Limb (tissue), 2 donors: ENCODE data around the gene C16orf78.

ENCODE experiments used
- DNase-seq, 2 donors: peaks; one replicate each; pipeline ENCODE4 v3.0.0-alpha.2; 2016; ENCODE audit errors: extremely low spot score in 2 of 2

Gene C16orf78, protein sequence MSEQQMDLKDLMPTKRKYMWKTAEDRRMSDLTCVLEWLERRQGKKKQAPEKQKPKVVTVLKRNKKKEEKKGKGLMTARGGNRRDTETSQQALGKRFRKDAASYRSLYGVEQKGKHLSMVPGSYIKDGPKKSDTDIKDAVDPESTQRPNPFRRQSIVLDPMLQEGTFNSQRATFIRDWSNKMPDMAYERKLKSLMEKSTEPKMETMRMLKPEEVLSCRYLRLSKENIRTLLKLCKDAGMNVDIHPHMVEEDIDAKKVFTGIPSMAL

DNA sequence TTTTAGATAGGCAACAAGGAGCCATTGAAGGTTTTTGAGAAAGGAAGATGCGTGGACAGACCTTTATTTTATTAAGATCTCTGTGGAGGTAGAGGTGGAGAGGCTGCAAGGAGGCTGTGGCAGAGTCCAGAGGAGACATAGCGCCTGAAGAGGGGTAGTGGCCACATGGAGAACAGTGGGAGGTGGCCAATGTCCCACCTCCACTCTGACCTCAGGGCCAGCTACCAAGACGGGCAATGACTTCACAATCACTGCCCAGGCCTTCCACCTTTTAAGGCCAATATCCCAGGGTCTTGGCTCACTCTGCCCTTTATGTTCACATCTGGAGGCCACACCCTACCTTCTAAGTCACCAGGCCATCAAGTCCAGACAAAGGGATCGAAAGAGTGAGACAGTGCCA, at the start of gene C16orf78:
Gene C16orf78, plus strand, starts transcription at position 301 of the 400 bp plus-strand sequence. CDS start 136 bp downstream, outside the sequence.
- DNase-seq: no peak

DNA sequence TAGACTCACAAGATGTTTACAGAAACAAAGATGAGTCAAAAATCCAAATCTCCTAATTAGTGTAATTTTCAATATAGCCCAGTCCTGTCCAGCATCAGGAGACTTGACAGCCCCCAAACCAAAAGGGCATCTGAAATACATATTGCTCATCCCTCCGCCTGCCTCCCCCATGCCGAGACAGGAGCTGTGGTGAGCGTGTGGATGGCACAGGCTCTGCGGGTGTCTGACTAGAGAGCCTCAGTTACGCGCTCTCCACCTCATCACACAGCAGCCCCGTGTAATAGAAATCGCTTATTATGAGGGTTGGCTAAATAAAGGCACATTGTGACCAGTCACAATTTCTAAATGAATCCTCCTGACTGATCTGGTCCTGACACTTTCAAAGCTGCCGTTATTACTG, 48.9 kb upstream of the C16orf78 start:
- DNase-seq: no peak

DNA sequence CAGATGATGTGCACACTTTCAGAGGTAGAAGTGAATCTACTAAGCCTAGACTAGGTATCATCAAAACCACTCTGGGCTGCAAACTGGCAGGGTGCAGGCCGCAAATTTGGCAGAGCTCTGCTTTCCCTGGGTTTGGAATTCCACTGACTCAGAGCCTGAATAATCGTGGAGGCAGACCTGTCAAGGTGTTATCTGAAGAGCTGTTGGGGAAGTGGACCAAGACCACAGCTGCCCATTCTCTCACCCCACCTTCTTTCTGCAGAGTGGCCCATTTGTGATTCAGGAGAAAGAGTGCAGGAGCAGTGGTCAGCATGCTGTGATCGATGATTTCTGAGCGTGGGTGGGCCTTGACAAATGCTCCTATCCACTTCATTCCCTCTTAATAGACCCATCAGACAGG, 46.1 kb upstream of the C16orf78 start:
- DNase-seq: no peak

DNA sequence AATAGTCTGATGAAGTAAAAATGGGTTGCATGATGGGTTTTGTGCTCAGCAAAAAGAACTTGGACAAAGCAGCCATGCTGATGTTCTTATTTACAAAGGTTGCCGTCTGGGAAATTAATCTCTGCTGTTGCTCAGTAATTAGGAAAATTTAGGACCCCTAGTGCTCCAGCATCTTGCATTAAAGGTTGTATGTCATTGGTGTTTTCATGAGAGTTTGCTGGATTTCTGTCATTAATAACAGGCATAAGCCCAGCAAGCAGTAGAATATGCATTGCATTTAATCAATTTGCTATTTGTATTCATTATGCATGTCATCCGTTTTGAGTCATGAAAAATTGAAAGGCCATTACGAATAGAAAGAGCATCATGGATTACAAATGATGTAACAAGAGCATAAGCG, 45.3 kb upstream of the C16orf78 start:
- no peak for DNase-seq

DNA sequence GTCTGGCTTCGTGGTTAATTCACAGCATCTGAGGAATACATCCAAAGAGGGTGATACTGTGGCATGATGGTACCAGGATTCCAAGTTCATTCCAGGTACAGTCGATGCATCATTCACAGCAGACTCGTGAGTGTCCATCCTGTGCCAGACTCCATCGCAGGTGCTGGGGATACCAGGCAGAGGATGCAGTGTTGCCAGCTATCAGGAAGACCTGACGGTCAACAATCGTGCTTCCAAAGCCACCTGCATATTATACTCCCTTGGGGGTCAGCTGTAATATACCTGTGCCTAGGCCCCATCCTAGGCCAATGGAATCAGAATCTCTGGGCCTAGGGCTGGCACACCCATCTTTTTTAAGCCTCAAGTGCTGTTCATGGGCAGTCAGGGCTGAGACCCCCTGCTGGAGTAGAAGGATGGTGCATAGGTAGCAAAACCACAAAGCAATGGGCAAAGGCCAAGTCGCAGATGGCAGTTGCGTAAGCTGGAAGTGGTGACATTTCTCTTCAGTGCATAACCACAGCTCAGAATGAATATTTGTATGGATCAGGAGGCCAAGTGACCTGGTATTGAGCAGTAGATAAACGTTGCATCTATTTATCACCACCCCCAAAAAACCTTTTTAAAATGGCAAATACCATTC, 42.9 kb upstream of the C16orf78 start:
- DNase-seq: no peak

DNA sequence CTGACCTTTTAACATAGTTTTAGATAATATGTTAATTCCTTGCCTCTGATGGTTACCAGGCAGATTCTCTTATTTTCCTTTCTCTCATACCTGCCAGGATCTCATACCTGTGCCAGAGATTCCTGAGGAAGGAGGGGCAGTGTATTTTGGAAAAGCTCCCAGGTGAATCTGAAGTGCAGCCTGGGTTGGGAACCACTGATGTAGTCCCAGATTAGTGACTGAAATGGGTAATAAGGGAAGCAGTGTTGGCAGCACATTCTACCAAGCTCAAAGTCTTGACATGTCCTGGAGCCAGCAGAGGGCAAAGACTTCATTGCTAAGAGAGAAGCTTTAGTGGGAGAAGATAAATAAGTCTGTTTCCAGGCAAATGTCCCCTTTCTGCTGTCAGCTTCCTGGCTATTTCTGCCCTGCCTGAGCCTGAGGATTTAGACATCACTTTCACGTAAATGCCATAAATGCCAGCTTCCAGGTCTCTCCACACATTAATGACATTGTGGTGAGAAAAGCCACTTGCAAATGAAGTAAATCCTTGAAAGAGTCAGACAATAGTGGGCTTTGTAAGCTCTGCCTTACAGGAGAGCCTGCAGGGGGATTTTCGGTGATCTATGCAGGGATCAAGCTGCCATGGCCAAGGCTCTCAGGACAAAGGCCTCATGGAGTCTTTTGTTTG, 40.9 kb upstream of the C16orf78 start:
- DNase-seq: no peak

DNA sequence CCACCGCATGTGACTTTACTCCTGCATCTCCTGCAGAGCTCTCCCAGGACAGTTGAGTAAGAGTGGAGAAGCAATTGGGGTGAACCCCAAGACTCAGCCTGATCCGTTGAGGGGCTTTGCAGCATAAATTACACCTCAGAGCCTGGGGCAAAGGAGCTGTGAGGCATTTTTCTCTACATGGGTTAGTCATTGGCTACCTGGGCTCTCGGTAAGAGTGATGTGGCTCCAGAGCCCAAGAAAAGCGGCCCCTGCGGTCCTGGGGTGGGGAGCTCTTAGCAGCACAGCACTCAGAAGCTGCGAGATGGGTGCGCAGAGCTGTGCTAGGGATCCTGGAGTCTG, 40.4 kb upstream of the C16orf78 start:
- no peak for DNase-seq

DNA sequence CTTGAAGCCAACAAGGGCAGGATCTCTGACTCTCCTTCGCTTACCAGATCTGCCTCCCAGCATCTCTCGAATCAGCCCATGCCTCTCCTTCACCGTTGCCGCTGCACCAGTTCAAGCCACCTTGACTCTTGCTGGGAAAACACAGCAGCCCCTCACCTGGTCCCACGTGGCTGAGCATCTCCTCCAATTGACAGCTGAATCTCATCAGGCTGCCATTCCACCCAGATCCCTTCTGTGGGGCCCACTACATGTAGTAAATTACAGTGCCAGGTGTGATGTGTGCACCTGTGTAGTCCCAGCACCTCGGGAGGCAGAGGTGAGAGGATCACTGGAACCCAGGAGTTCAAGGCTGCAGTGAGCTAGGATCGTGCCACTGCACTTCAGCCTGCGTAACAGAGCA, 37.8 kb upstream of the C16orf78 start:
- DNase-seq: no peak

DNA sequence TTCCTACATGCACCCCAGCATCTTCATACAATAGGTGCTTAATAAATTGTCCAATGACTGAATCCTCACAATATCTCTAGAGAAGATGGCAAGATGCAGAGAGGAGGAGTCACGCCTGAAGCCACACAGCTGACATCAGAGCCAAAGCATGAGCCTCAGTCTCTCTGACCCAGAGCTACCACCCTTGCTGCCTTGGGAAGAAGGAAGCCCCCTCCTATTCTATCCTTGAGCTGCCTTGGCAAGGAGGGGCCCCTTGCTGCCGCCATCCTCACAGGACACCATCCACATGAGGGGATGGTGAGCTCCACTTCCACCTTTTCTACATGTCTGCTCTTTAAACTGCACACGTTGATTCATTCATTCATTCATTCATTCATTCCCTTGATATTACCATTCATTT, 37.0 kb upstream of the C16orf78 start:
- DNase-seq: no peak

DNA sequence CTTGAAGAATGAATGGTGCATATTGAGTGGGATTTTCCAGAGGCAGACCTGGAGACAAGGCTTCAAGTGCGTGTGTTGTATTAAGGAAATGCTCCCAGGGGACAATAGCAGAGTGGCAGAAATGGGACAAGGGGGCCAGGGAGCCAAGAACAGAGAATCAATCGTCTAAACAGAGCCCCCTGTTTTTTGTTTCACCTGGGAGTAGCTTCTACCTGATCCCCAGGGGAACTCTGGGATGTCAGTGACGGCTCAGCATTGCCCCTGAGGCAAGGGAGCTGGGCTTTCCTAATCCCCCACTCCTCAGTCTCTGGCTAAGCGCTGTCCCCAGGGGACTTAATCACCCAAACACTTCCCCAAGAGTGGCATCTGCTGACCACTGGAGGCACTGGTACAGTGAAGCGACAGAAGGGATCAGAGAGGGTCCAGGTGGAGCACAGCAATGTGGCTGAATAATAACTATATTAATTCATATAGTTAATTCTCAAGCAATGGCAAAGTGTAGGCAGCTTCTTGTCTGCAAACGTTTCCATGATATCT, 35.7 kb upstream of the C16orf78 start:
- no peak for DNase-seq

DNA sequence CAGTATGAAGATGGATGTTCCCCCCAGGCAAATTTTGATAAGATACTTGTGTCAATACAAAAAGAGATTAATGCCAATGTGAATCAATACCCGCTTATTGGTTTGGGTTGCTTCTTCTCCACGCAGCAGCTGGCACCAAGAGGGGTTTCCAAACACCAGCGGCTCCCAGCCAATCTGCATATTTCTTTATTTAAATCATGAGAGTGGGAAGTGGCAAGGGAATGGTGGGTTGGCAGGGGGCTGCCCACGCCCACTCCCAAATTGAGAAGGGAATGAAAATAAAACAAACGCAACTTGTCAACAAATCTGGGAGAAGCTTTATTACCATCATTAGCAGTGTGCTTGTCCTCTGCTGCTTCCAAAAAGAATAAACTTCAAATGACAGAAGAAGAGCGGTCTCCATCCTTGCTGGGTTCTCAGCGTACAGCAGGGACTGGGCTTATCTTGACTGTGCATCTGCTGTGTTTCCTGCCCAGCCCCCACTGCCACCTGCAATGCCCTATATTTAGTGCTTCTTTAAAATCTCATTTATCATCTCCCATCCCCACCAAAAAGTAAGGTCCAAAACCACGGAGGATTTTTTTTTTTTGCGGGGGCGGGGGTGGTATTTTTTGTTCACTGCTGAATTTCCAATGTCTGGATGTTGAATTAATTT, 34.9 kb upstream of the C16orf78 start:
- DNase-seq: no peak

DNA sequence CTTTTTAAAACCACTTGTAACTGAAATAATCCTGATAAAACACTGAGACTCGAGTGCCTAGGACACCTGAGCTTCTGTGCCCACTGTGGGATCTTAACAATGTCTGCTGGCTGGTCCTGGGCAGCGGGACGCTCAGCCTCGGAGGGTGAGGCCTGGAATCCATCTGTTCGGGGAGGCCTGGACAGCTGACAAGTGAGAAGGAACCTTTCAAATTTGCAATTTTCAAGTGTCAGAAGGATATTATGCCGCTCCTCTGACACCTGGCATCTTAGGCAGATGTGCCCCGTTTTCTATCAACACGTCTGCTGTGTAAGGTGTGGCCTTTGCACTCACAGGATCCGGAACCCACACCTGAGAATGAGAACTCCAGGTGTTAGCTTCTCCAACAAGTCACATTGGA, 33.1 kb upstream of the C16orf78 start:
- no peak for DNase-seq

DNA sequence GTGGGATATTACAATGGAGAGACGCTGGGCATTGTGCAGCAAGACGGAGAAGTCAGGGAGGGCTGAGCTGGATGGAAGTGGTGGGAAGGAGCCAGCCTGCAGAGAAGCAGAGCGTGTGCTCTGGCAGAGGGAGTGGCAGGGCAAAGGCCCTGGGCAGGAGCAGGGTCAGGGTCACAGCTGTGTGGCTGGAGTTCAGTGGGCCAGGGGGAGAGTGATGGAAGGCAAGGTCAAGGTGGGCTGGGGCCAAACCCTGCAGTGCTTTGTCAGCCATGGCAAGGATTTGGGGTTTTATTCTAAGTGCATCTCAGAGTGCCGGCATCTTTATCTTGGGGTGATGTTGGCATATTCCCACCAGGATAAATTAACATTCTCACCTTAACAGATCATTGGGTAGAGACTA, 31.9 kb upstream of the C16orf78 start:
- DNase-seq: no peak

DNA sequence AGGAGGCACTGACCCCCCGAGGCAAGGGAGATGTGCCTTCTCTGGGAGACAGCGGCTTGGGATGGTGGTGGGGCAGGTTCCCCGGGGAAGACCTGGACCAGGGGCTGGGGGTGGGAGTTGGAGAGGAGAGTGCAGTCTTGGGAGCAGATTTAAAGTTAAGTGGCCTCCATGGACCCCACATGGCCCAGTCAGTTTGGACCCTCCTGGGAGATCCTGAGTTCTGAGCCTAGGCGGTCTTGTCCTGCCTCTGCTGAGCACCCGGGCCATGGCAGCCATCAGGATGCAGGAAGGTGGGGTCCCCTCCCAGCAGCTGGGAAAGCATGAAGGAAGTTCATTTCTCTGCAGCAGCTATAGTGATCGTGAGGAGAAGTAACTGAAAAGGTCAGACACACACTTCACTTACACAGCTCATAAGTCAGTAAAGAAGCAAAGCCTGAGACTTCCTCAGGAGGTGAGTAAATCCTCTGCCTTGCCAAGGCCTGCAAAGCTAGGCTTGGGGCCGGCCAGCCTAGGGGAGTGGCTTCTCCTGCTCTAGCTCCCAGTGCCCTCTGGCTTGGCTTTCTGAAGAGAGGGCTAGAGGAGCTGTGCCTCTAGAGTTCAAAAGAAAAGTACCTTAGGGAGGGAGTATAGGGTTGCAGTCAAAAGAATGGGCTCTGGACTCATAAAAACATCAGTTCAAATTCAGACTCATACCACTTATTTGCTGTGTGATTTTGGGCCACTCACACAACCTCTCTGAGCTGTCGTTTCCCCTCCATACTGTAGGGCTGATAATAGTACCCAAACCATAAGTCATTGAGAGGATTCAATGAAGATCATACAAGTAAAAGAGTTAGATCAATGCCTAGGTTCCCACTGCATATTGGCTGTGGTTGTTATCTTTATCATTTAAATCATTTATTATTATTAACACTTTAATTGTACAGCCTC, 31.0 kb upstream of the C16orf78 start:
- DNase-seq: no peak

DNA sequence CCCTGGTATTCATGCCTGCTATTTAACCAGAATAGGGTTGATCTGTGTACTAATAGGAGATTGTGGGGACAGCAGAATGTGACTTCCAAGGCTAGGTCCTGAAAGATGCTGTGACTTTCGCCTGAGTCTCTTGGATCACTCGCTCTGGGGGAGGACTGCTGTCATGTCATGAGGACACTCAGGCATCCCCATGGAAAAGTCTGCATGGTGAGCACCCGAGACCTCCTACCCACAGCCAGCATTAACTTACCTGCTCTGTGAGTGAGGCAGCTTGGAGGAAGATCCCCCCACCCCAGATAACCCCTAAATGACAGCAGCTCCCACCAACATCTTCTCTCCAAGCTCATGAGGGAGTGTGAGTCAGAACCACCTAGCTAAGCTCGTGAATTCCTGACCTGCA, 30.3 kb upstream of the C16orf78 start:
- no peak for DNase-seq

DNA sequence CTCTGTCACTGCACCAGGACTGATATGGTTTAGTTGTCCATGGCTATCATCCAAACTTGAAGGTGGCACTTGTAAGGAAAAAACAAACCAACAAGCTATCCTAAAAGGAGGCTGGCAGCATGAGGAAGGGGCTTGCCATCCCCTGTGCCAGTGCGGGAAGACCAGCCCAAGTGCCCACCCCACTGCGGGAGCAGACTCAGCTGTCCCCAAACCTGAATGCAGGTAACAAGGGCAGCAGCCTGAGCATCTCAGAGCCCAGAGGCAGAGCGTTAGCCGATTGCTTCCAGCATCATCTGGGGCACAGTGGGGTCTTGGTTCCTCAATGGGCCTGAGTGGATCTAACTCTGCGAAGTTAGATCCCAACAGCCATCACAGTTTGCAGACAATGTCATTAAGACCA, 29.2 kb upstream of the C16orf78 start:
- no peak for DNase-seq

DNA sequence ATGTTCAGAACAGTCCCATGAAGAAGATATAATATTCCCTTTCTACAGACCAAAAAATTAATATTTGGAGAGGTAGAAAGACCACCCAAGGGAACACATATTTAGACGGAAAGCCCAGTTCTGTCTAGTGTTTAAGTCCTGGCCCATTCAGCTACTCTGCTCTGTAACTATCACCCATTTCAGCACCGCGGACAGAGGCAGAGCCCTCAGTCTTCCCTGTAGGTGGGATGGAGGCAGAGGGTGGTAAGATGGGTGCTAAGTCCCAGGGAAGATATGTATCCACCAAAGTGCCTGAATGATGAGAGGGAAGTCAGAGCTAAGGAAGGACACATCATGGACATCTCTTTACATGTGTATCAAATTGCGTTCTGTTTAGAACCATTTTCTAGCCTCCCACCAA, 27.8 kb upstream of the C16orf78 start:
- no peak for DNase-seq

DNA sequence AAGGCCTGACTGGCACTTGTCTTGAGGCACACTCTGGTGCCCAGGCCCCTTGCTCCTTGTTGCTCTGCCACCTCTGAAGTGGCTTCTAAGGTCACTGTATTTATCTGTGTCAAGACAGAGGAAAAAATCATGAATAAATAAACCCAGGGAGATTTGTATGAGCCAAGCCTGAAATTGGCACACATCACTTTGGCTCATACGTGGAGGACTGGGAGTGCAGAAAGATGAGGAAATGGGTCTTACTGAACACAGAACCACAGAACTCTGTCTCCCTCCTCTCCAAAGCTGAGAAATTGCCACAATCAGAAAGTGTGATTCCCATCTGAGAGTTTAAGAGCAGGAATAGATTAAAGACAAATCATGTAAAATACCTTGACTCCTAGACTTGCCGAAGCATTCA, 27.1 kb upstream of the C16orf78 start:
- no peak for DNase-seq

DNA sequence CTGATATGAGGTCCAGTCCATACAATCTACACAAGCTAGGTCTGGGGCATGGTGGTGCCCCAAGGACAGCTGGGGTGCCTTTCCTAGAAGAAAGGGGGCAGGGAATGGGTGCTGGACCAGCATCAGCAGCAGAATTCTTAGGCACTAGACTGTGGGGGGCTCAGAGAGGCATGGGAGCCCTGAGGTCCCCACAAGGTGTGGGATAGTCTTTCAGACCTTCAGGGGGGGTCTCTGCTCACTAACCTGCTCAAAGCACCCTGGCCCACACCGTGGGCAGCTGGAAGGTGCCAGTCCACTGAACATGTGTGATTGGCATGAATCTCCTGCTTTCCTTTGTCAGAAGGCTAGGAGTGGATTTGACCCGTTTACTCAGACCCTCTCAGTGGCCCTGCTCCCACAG, 26.1 kb upstream of the C16orf78 start:
- DNase-seq: no peak

DNA sequence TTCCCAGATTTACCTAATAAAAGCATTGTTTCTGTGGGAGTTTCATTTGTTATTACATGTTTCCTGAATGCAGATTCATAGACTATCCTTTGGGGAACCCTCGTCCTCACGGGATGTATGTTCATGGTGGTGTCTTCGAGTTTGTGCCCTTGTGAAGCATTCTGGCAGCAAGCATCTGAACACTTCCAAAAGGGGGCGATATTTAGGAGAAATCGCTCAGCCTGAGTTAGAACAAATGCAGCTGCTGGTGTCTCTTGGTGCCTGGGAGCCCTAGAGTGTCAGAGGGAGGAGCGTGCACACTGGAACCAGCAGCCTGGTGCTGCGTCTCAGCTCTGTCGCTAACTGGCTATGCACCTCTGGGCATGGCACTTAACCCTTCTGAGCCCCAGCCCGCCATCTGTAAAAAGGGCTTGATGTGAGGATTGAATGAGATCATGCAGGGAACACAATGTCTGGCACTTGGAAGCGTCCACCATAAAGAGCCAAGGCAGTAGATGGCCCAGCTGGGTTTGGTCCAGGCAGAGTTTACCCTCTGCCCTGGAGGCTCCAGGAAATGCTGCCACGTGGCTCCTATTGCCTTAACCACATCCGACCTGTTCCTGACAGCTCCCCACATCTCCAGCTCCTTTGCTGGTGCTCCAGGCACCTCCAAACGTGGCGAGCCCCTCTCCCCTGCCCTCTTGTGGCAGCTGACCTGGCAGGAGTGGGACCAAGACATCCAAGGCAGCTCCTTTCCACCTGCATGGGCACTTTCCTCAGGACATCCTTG, 25.0 kb upstream of the C16orf78 start:
- no peak for DNase-seq
